Measurements from ENCODE around the gene PTCD2. TPM values are rescaled to one million over a fixed set of nuclear protein-coding genes. Genes with fewer than 3 reads are reported as not detected.

The PTCD2 gene
- total RNA-seq, 1 experiment from 2014 or later: 11.6 TPM

DNA sequence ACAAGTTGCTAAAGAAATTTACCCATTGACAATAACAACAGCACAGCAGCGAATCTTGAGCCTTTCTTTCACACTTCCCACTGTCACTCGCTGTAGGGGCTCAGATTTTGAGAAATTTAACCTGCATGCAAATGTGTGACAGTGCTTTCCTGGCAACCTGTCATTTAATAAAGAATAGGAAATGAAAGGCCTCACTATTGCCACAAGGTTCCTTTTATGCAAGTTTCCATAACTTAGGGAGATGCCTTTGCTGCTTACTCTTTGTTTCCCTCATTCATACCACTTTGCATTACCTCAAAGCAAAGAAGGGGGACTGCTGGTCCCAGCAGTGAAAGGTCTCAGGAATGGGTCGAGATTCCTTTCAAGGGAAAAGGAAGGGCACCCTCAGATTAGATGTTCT lies 49.5 kb downstream of the PTCD2 start:
- Mint-ChIP-seq H3K4me1 (ENCODE audit: low read depth, unreplicated experiment) (no peaks in the 10 kb centered on the region), H3K27ac (ENCODE audit: unreplicated experiment) (no peak overlapping the region), H3K4me3 (ENCODE audit: unreplicated experiment) (no peak overlapping the region), H3K27me3 (ENCODE audit: insufficient read depth, unreplicated experiment) (no peaks in the 10 kb centered on the region), H3K9me3 (ENCODE audit: unreplicated experiment) (no peaks in the 10 kb centered on the region), H3K36me3 (ENCODE audit: insufficient read depth, unreplicated experiment) (no peaks in the 10 kb centered on the region)
- ChIA-PET CTCF (no interaction called here), POLR2A (no interaction called here)
- no peaks in the 10 kb centered on the region for H3K27me3 ChIP-seq (replicated peaks; ENCODE audit: control insufficient read depth, insufficient read depth, low read length)
- intact Hi-C loops (cut with micrococcal nuclease; ENCODE audit: unreplicated experiment): no loop called here
- DNase-seq: no peak
- H3K36me3 ChIP-seq (ENCODE audit: control insufficient read depth, insufficient read depth, low read length): no peaks in the 10 kb centered on the region
- peaks cover 12% of the 10 kb centered on the region; the same call in 1 of the 2 replicates for H3K4me1 ChIP-seq
- no TSS peak for BruUV-seq (replicated peaks)
- no peaks in the 10 kb centered on the region for H3K9me3 ChIP-seq
- no peak overlapping the region for H3K4me3 ChIP-seq (ENCODE audit: low read depth, low read length)
- TF ChIP-seq, protein P1, sequence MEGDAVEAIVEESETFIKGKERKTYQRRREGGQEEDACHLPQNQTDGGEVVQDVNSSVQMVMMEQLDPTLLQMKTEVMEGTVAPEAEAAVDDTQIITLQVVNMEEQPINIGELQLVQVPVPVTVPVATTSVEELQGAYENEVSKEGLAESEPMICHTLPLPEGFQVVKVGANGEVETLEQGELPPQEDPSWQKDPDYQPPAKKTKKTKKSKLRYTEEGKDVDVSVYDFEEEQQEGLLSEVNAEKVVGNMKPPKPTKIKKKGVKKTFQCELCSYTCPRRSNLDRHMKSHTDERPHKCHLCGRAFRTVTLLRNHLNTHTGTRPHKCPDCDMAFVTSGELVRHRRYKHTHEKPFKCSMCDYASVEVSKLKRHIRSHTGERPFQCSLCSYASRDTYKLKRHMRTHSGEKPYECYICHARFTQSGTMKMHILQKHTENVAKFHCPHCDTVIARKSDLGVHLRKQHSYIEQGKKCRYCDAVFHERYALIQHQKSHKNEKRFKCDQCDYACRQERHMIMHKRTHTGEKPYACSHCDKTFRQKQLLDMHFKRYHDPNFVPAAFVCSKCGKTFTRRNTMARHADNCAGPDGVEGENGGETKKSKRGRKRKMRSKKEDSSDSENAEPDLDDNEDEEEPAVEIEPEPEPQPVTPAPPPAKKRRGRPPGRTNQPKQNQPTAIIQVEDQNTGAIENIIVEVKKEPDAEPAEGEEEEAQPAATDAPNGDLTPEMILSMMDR (IDR thresholded peaks at IDR 0.05; ENCODE audit: insufficient read depth in 1 of 2, low read depth in 1 of 2, low read length in 1 of 2, severe bottlenecking in 1 of 2, unreplicated experiment in 1 of 2): no peak

- intact Hi-C loops (cut with micrococcal nuclease; ENCODE audit: unreplicated experiment): no loop called here
- Mint-ChIP-seq H3K27me3 (ENCODE audit: insufficient read depth, unreplicated experiment) (no peaks in the 10 kb centered on the region), H3K4me1 (ENCODE audit: low read depth, unreplicated experiment) (no peaks in the 10 kb centered on the region), H3K9me3 (ENCODE audit: unreplicated experiment) (no peaks in the 10 kb centered on the region), H3K4me3 (ENCODE audit: unreplicated experiment) (no peak overlapping the region), H3K27ac (ENCODE audit: unreplicated experiment) (no peak overlapping the region), H3K36me3 (ENCODE audit: insufficient read depth, unreplicated experiment) (no peaks in the 10 kb centered on the region)
- H3K4me1 ChIP-seq: no peaks in the 10 kb centered on the region
- H3K9me3 ChIP-seq: no peaks in the 10 kb centered on the region
- H3K27me3 ChIP-seq (replicated peaks; ENCODE audit: control insufficient read depth, insufficient read depth, low read length): no peaks in the 10 kb centered on the region
- POLR2A ChIA-PET: interaction anchor here (0.5 kb wide), 1 partner anchor 142 kb away, joined by 3 read pairs; no protein-coding TSS in a partner anchor
- no peak for DNase-seq
- CTCF ChIA-PET: no interaction called here
- H3K36me3 ChIP-seq (ENCODE audit: control insufficient read depth, insufficient read depth, low read length): no peaks in the 10 kb centered on the region
- BruUV-seq (replicated peaks): no TSS peak
- no peak overlapping the region for H3K4me3 ChIP-seq (ENCODE audit: low read depth, low read length)
- TF ChIP-seq, protein P1 (IDR thresholded peaks at IDR 0.05; ENCODE audit: insufficient read depth in 1 of 2, low read depth in 1 of 2, low read length in 1 of 2, severe bottlenecking in 1 of 2, unreplicated experiment in 1 of 2): no peak
These were observed 52.2 kb downstream of the PTCD2 start for GRCh38 chr5:72372331-72372730.

DNA sequence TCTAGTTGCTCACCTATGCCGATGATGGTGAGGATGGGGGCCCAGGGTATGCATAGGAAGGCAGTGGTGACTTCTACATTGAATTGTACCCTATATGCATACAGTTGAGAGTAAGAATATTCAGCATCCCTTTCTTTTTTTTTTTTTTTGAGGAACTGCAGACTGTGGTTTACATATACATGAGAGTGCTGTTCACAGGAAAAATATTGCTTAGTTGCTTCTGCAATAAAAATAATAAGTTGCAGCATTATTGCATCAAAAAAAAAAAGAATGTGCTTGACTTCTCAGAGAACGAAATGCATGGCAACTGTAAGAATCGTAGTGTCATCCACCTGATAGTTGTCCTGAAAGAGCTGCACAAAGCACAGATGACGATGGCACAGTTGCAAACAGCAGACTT lies 52.8 kb downstream of the PTCD2 start:
- ChIA-PET POLR2A (interaction anchor here (0.5 kb wide), 1 partner anchor 141 kb away, joined by 3 read pairs; no protein-coding TSS in a partner anchor), CTCF (no interaction called here)
- BruUV-seq (replicated peaks): no TSS peak
- Mint-ChIP-seq H3K27me3 (ENCODE audit: insufficient read depth, unreplicated experiment) (no peaks in the 10 kb centered on the region), H3K36me3 (ENCODE audit: insufficient read depth, unreplicated experiment) (no peaks in the 10 kb centered on the region), H3K4me1 (ENCODE audit: low read depth, unreplicated experiment) (no peaks in the 10 kb centered on the region), H3K27ac (ENCODE audit: unreplicated experiment) (no peak overlapping the region), H3K4me3 (ENCODE audit: unreplicated experiment) (no peak overlapping the region), H3K9me3 (ENCODE audit: unreplicated experiment) (no peaks in the 10 kb centered on the region)
- no peak for DNase-seq
- H3K36me3 ChIP-seq (ENCODE audit: control insufficient read depth, insufficient read depth, low read length): no peaks in the 10 kb centered on the region
- intact Hi-C loops (cut with micrococcal nuclease; ENCODE audit: unreplicated experiment): no loop called here
- no peaks in the 10 kb centered on the region for H3K27me3 ChIP-seq (replicated peaks; ENCODE audit: control insufficient read depth, insufficient read depth, low read length)
- H3K4me1 ChIP-seq: no peaks in the 10 kb centered on the region
- TF ChIP-seq, protein P1 (IDR thresholded peaks at IDR 0.05; ENCODE audit: insufficient read depth in 1 of 2, low read depth in 1 of 2, low read length in 1 of 2, severe bottlenecking in 1 of 2, unreplicated experiment in 1 of 2): no peak
- no peak overlapping the region for H3K4me3 ChIP-seq (ENCODE audit: low read depth, low read length)
- H3K9me3 ChIP-seq: no peaks in the 10 kb centered on the region
